Astrocyte of the cerebellum (primary cell): ENCODE measurements around the gene GALR3.

Source experiments
- DNase-seq: peaks from one replicate; pipeline ENCODE4 v3.0.0-alpha.2; 2011; ENCODE audit warnings: low read depth
- H3K4me3 ChIP-seq: 2 replicates; pipeline ENCODE4 v1.5.1; 2011; ENCODE audit warnings: mild to moderate bottlenecking, low read depth, low read length, moderate library complexity
- CTCF ChIP-seq: IDR thresholded peaks from 2 replicates; pipeline ENCODE4 v1.5.1; 2012; ENCODE audit warnings: low read length, low read depth, moderate library complexity, mild to moderate bottlenecking; ENCODE audit errors: missing control alignments
- in situ Hi-C: cut with HindIII; loops from 2 replicates; pipeline ENCODE4 v1.10.0; 2017; ENCODE audit warnings: low sequenced_read_pairs

Gene GALR3

GRCh38 chr22:37832022-37832857, 9.1 kb downstream of the GALR3 start:
- no peak overlapping the region for H3K4me3 ChIP-seq
- in situ Hi-C loops: no loop called here
- TF ChIP-seq CTCF: no peak
- DNase-seq: no peak

- no peak for TF ChIP-seq CTCF
- in situ Hi-C loops: no loop called here
- no peak overlapping the region for H3K4me3 ChIP-seq
- DNase-seq: no peak
Observed at GRCh38 chr22:37842015-37842793, 19.0 kb downstream of the GALR3 start.

- H3K4me3 ChIP-seq: peak overlapping the region; percentile 62
- in situ Hi-C loops: no loop called here
- no peak for DNase-seq
- no peak for TF ChIP-seq CTCF
Observed at GRCh38 chr22:37843741-37844089, 20.5 kb downstream of the GALR3 start.

GRCh38 chr22:37844904-37845329, 21.7 kb downstream of the GALR3 start:
- no peak for DNase-seq

GRCh38 chr22:37846433-37846832, 23.3 kb downstream of the GALR3 start:
- in situ Hi-C loops: no loop called here
- no peak for TF ChIP-seq CTCF
- no peak for DNase-seq
- H3K4me3 ChIP-seq: no peak overlapping the region

More at GRCh38 chr22:37844904-37845329, 21.7 kb downstream of the GALR3 start:
- in situ Hi-C loops: no loop called here
- no peak for TF ChIP-seq CTCF
- peak overlapping the region; percentile 62 for H3K4me3 ChIP-seq

GRCh38 chr22:37848587-37849088, 25.5 kb downstream of the GALR3 start:
- in situ Hi-C loops: no loop called here
- TF ChIP-seq CTCF: no peak
- H3K4me3 ChIP-seq: peak overlapping the region; percentile 94
- DNase-seq: no peak
